ENCODE data around the gene ARMC6. TPM values are rescaled to one million over a fixed set of nuclear protein-coding genes. Genes with fewer than 3 reads are reported as not detected.
"Not testable (repeated sequence)": the region's sequence is repeated elsewhere in the genome, so short reads cannot be mapped to it uniquely, and the experiment has no call there.

Gene ARMC6
- polyA plus RNA-seq, 1 donor from 2014 or later = 74.4 TPM

- Histone ChIP-seq H3K27ac (ENCODE audit: low read length) (no peak overlapping the region), H3K9me2 (ENCODE audit: insufficient read depth, low read length) (no peaks in the 10 kb centered on the region), H4K20me1 (ENCODE audit: insufficient read depth) (peaks cover 10% of the 10 kb centered on the region), H3K9ac (ENCODE audit: low read length) (no peak overlapping the region), H2AFZ (ENCODE audit: low read depth, low read length) (no peak overlapping the region), H3K27me3 (ENCODE audit: insufficient read depth, low read depth, low read length) (no peaks in the 10 kb centered on the region), H3K9me3 (ENCODE audit: low read length) (no peaks in the 10 kb centered on the region), H3K36me3 (ENCODE audit: insufficient read depth, low read length) (peaks cover 5% of the 10 kb centered on the region), H3K79me2 (replicated peaks; ENCODE audit: insufficient read depth, low read length) (peaks cover 30% of the 10 kb centered on the region), H3K4me2 (ENCODE audit: low read length) (no peak overlapping the region), H3F3A (ENCODE audit: insufficient read depth, low read length, poor library complexity, severe bottlenecking) (no peaks in the 10 kb centered on the region), H3K4me3 (ENCODE audit: low read length) (no peak overlapping the region)
- TF ChIP-seq SMC3 (conservative IDR thresholded peaks at IDR 0.05; ENCODE audit: poor library complexity) (no peak), EZH2 (IDR thresholded peaks at IDR 0.05; ENCODE audit: borderline replicate concordance, insufficient read depth, low read length, poor library complexity, severe bottlenecking) (no peak), CTCF (IDR thresholded peaks at IDR 0.05; ENCODE audit: poor library complexity, severe bottlenecking) (no peak), EP300 (conservative IDR thresholded peaks at IDR 0.05; ENCODE audit: poor library complexity, severe bottlenecking) (no peak), POLR2AphosphoS5 (IDR thresholded peaks at IDR 0.05) (no peak), TAF1 (IDR thresholded peaks at IDR 0.05; ENCODE audit: low read depth) (no peak), MXI1 (conservative IDR thresholded peaks at IDR 0.05; ENCODE audit: poor library complexity, severe bottlenecking) (no peak)
These were observed 12.3 kb upstream of the ARMC6 start for GRCh38 chr19:19021115-19021514.

GRCh38 chr19:19022380-19022961, 10.9 kb upstream of the ARMC6 start:
- no peaks in the 10 kb centered on the region for H3K27me3 ChIP-seq (ENCODE audit: insufficient read depth, low read depth, low read length)
- H3K27ac ChIP-seq (ENCODE audit: low read length) = no peak overlapping the region
- no peak overlapping the region for H3K4me2 ChIP-seq (ENCODE audit: low read length)
- peaks cover 9% of the 10 kb centered on the region for H3K36me3 ChIP-seq (ENCODE audit: insufficient read depth, low read length)
- H3K4me3 ChIP-seq (ENCODE audit: low read length) = no peak overlapping the region
- H3K9ac ChIP-seq (ENCODE audit: low read length) = no peak overlapping the region
- TF ChIP-seq TAF1 (IDR thresholded peaks at IDR 0.05; ENCODE audit: low read depth) (no peak), SMC3 (conservative IDR thresholded peaks at IDR 0.05; ENCODE audit: poor library complexity) (no peak), EP300 (conservative IDR thresholded peaks at IDR 0.05; ENCODE audit: poor library complexity, severe bottlenecking) (no peak), MXI1 (conservative IDR thresholded peaks at IDR 0.05; ENCODE audit: poor library complexity, severe bottlenecking) (no peak), CTCF (IDR thresholded peaks at IDR 0.05; ENCODE audit: poor library complexity, severe bottlenecking) (no peak), REST (IDR thresholded peaks at IDR 0.05; ENCODE audit: borderline replicate concordance) (no peak)
- no peaks in the 10 kb centered on the region for H3K9me3 ChIP-seq (ENCODE audit: low read length)
- peaks cover 30% of the 10 kb centered on the region for H3K79me2 ChIP-seq (replicated peaks; ENCODE audit: insufficient read depth, low read length)
- H3F3A ChIP-seq (ENCODE audit: insufficient read depth, low read length, poor library complexity, severe bottlenecking) = no peaks in the 10 kb centered on the region
- H4K20me1 ChIP-seq (ENCODE audit: insufficient read depth) = peaks cover 10% of the 10 kb centered on the region
- H2AFZ ChIP-seq (ENCODE audit: low read depth, low read length) = no peak overlapping the region
- H3K9me2 ChIP-seq (ENCODE audit: insufficient read depth, low read length) = no peaks in the 10 kb centered on the region

GRCh38 chr19:19023376-19023775, 10.0 kb upstream of the ARMC6 start:
- H4K20me1 ChIP-seq (ENCODE audit: insufficient read depth); H3K9ac ChIP-seq (ENCODE audit: low read length); H3K27ac ChIP-seq (ENCODE audit: low read length); H3F3A ChIP-seq (ENCODE audit: insufficient read depth, low read length, poor library complexity, severe bottlenecking); H3K9me3 ChIP-seq (ENCODE audit: low read length); H3K27me3 ChIP-seq (ENCODE audit: insufficient read depth, low read depth, low read length); H3K4me2 ChIP-seq (ENCODE audit: low read length); H3K4me3 ChIP-seq (ENCODE audit: low read length); H2AFZ ChIP-seq (ENCODE audit: low read depth, low read length); H3K9me2 ChIP-seq (ENCODE audit: insufficient read depth, low read length); H3K36me3 ChIP-seq (ENCODE audit: insufficient read depth, low read length): not testable (repeated sequence)
- H3K79me2 ChIP-seq (replicated peaks; ENCODE audit: insufficient read depth, low read length) = peaks cover 30% of the 10 kb centered on the region
